GM21360 (cell line): Measurements from ENCODE around the gene TMEM201.
"Not testable (repeated sequence)": the region's sequence is repeated elsewhere in the genome, so short reads cannot be mapped to it uniquely, and the experiment has no call there.

Experiments used
- ATAC-seq: cut with Tn5 transposase; IDR thresholded peaks from one replicate; pipeline ENCODE4 v1.9.1; 2021; ENCODE audit warnings: mild to moderate bottlenecking, moderate library complexity; ENCODE audit not compliant: unreplicated experiment

TMEM201 gene, protein sequence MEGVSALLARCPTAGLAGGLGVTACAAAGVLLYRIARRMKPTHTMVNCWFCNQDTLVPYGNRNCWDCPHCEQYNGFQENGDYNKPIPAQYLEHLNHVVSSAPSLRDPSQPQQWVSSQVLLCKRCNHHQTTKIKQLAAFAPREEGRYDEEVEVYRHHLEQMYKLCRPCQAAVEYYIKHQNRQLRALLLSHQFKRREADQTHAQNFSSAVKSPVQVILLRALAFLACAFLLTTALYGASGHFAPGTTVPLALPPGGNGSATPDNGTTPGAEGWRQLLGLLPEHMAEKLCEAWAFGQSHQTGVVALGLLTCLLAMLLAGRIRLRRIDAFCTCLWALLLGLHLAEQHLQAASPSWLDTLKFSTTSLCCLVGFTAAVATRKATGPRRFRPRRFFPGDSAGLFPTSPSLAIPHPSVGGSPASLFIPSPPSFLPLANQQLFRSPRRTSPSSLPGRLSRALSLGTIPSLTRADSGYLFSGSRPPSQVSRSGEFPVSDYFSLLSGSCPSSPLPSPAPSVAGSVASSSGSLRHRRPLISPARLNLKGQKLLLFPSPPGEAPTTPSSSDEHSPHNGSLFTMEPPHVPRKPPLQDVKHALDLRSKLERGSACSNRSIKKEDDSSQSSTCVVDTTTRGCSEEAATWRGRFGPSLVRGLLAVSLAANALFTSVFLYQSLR

DNA sequence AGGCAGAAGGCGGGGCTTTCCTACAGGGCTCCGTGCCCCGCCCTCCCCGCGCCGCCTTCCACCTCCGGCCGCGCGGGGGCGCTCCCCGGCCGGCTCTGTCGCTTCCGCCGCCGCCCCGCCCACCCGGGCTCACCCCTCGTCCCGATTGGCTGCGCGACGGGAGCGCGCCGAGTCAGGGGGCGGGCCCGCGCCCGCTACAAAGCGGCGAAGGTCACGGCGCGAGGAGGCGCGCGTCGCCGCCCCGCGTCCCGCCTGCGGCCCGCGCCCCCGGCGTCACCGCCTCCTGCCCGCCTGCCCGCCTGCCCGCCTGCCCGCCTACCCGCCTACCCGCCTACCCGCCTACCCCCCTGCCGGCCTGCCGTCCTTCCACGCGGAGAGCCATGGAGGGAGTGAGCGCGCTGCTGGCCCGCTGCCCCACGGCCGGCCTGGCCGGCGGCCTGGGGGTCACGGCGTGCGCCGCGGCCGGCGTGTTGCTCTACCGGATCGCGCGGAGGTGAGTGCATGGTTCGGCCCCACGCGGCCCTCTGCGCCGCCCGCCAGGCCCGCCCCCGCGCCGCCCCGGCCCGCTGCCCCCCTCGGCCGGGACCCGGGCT lies at the start of gene TMEM201:
Gene TMEM201, plus strand, starts transcription at position 361 of the 593 bp plus-strand sequence. Its CDS starts 20 bp downstream, at position 381.
- ATAC-seq = peak; percentile 70

DNA sequence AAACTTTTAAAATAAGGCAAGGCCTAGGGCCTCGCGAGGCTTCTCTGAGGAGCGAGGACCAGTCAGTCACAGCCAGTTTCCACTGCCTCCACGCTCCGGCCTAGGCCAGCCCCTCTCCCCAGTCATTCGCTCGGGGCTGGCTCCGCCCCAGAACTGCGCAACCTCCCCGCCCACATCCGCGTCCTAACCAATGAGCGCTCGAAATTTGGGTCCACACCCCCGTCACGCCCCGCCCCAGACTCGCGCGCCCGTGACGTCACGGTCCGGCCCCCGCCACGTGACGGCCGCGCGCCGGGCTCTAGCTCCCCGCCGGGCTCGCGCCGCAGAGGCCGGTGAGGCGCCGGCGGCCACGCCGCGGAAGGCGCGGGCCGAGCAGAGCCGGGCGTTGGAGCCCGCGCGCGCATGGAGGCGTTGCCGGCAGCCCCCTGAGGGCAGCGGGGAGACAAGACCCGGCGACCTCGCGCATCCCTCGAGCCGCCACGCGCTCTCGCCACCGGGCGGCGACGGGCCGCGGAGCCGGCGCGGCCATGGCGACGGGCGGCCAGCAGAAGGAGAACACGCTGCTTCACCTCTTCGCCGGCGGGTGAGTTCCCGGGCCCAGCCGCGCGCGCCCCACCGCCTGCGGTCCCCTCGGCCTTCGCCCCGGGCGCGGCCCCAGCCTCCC lies 49.4 kb upstream of the TMEM201 start, which contains the start of gene SLC25A33:
Gene SLC25A33, plus strand, starts transcription at position 301 of the 664 bp plus-strand sequence. Its CDS starts 227 bp downstream, at position 528.
- peak; percentile 90 for ATAC-seq

DNA sequence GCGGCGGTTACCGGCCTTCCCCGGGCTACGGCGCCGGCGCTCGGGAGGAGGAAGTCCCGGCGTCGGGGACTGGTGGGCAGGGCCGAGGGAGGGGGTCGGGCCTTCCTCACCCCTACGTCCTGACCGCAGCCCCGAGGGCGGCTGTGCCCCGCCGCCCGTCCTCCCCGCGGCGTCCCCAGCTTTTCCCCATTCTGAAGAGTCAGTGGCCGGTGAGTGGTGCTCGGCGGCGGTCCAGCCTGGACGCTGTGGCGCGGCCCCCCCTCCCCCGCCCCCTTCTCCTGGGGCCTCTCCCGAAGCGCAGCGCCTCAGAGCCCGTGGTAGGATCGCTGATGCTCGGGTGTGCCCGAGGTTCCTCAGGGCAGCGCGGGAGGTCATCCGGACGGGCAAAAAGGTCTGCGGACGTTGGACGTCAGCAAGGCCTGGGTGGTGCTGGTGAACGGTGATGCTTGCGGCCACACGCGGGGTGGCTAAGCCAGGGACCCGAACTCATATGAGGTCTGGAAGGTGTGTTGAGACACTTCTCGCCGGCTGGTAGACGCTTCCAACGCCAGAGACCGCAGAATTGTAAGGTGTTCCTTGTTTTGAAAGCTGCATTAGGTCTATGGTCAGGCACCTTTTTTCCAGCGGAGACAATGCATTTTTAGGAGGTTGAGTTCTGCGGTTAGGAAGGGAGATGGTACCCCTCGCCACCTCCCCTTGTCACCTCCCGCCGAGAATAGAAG lies 48.7 kb upstream of the TMEM201 start:
- ATAC-seq = peak; percentile 48

DNA sequence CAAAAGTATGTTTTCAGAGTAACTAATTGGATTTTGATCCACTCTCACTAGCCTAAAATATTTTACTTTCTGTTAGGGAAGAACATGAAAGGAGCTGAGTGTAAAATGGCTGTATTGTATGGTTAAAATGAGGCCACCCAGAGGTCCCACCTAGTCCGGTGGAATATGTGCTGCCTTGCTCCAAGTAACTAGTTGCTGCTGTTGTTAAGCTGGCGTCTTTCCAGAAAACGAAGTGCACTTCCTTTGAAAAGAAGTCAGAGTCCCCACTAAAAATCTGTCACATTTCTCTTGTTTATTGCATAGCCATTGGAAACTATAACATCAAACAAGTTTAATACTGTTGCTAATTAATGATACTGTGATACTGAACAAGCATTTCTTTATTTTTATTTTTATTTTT lies 46.3 kb upstream of the TMEM201 start:
- no peak for ATAC-seq

DNA sequence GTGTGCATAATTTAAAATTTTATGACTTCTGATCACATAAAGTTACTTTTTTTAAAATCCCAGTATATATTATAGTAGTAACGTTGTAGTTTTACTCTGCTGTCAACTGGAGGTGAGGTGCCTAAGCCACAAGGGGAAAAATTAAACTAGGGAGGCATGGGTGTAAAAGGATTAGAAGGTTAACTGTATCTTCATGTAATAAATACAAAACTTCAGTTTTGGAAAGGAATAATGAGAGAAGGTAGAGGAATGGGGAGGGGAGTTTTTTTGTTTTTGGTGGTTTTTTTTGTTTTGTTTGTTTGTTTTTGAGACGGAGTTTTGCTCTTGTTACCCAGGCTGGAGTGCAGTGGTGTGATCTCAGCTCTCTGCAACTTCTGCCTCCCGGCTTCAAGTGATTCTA lies 43.8 kb upstream of the TMEM201 start:
- no peak for ATAC-seq

DNA sequence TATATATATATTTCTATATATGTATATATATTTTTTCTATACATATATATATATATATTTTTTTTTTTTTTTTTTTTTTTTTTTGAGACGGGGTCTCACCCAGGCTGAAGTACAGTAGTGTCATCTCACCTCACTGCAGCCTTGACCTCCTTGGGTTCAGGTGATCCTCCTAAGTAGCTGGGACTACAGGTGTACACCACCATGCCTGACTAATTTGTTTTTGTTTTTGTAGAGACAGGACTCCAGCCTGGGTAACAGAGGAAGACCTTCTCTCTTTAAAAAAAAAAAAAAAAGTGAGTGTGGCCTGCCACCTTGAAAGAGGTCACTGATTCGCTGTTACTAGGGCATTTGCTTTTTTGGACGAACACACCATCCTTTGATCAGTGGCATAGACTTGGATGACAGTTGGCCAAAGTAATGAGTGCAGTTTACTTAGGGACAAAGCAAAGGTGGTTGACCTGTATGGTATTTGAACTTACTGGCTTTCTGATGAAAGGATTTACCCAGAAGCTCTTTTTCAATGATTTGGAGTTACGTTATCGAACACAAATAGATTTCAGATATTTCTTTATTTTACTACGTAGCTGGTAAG lies 38.7 kb upstream of the TMEM201 start:
- no peak for ATAC-seq

DNA sequence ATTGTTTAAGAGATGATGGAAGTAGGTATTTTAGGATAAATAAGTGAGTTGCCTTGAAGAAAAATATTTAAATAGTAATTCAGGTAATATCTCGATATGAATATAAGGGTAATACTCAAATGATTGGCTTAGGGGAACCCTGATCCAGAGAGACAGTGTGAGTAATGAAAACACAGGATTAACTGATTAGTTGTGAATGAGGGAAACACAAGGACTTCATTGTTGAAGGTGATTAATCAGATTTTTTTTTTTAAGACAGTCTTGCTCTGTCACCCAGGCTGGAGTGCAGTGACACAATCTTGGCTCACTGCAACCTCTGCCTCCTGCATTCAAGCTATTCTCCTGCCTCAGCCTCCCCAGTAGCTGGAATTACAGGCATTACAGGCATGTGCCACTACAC lies 36.7 kb upstream of the TMEM201 start:
- ATAC-seq = no peak

DNA sequence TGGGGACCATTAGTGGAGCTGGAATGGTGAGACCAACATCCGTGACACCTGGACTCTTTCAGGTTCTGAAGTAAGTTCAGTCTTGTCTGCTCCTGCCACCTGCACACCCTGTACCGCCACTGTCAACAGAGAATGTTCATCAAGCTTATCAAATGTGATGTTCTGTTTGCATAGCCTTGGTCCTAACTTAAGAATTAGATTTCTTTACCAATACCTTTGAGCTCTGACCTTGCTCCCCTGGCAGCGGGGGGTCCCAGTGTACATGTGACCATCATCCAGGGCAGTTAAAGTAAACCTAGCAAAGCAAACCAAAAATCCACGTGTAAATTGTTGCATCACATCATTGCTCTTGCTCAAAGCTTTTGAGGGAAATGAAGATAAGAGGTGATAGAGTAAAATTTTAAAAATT lies 35.0 kb upstream of the TMEM201 start:
- ATAC-seq = no peak

DNA sequence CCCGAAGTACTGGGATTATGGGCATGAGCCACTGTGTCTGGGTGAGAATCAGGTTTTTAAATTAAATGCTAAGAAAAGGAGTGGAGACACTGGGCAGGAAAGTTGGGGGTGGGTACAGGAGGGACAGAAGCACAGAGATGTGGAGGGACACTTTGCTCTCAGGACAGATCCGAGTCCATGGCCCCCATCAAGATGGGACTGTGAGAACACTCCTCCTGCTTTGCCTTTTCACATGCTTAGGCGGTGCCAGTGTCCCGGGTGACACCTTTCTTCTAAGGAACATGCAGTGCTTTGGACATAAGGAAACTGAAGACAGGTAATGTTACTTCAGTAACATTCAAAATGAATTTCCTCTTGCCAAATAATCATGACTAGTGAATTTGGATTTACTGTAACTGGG lies 32.8 kb upstream of the TMEM201 start:
- ATAC-seq = no peak

DNA sequence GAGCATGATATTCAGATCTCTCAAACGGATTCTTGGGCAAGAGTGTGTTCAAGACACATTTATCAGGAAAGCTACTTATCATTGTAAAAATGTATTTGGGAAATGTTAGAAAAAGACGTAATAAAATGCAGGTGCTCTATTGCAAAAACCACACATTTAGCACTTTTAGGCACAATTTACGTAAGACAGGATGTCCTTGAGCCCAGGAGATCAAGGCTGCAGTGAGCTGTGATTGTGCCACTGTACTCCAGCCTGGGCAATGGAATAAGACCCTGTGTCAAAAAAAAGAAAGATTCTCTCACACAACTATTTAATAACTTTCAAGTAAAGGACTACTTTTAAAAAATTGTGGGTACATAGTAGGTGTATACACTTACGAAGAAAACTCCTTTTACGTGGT lies 31.1 kb upstream of the TMEM201 start:
- no peak for ATAC-seq

DNA sequence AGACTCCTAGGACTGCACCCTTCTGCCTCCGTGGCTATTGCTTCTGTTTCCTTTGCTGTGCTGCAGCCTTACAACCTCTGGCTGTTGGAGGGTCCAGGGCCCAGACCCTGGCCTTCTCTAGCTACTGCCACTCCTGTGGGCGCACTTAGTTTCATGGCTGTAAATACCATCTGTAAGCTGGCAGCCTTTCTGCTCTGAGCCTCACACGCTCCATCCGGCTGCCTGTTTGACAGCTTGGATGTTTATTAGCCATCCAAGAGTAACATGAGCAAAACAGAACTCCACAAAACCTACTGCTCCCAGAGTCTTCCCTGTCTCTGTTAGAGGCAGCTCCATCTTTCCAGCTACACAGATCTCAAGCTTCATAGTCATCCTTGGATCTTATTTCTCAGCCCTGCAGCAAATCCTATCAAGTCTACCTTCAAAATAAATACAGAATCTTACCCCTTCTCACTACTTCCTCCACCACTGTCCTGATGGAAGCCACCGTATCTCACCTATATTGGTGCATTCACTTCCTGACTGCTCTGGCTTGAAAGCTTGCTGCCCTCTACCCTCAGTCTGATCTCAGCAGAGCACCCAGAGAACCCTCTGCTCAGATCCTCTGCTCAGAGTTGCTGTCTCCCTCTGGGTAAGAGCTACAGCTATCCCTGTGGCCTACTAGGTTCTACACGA lies 30.3 kb upstream of the TMEM201 start:
- no peak for ATAC-seq

DNA sequence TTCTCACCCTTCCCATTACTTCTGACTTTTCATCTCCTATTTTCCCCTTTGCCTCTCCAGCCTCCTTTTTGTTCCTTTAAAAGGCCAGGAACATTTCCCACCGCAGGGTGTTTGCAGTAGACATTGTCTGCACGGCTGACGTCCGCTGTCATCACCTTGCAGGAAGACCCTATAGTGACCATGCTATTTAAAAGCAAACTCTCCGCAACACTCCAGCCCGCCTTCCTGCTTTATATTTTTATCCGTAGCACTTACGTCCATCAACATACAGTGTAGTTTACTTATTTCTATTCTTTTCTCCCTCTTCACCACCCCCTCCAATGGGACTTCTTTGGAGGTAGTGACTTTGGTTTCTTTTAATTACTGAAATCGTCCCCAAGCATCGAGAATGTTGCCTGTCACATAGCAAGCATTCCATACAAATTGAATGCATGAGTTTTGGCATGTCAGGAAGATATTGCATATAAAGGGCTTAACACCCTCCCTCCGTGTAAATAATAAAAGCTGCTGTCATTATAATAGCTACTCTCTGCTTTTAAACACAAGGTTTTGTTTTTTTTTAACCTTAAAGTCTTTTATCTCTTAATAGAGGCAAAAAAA lies 29.7 kb upstream of the TMEM201 start:
- no peak for ATAC-seq

DNA sequence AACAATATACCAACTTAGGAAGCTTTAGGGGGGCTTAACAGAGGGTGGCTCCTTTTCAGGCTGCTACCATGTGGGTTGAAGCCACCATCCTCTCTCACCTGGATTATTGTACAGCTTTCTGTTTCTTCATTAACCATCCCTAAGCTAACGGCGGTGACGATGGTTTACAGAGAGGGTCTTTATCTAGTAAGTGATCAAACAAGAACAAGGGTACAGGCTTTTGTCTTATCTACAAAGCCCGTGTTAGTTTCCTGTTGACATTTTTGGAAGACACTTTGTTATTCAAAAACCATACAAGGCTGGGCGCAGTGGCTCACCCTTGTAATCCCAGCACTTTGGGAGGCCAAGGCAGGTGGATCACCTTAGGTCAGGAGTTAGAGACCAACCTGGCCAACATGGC lies 29.0 kb upstream of the TMEM201 start:
- ATAC-seq = no peak

DNA sequence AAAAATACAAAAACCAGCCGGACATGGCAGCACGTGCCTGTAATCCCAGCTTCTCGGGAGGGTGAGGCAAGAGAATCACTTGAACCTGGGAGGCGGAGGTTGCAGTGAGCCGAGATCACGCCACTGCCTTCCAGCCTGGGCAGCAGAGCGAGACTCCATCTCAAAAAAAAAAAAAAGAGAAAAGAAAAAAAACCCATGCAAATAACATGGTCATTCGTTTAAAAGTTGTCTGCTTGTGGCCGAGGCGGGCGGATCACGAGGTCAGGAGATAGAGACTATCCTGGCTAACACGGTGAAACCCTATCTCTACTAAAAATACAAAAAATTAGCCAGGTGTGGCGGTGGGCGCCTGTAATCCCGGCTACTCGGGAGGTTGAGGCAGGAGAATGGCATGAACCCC lies 28.6 kb upstream of the TMEM201 start:
- not testable (repeated sequence) for ATAC-seq

DNA sequence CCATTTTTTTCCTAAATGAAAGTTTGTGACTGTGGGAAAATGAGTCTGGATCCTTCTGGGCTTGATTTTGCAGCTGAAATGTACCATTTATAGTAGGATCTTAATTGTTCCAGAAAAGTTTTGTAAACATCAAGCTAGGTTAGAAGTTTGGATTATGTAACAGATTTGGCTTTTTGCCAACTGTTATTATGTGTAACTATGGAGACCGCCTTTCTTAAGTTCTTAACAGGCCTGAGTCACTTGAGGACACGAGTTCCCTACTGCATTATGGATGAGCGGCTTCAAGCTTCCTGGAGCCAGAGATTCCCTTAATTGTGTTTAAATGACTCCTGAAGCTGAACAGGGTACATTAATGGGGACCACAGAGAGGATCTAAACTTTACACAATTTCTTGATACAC lies 27.3 kb upstream of the TMEM201 start:
- no peak for ATAC-seq

DNA sequence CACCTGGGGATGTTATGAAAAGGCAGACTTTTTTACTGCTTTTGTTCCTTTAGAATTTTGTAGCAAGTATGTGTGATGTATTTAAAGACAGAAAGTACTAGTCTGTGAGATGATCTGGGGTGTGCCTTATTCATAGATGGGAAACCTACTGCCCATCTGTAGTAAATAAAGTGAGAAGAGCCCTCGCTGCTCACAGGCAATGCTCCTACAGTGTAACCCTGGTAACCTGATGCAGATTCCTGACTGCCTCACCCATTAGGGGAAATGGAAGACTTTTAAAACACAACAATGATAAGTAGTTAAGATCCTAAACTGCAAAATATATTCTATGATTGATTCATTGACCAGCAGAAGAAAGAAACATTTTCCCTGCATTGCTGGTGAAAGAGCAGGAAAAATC lies 19.4 kb upstream of the TMEM201 start:
- no peak for ATAC-seq

DNA sequence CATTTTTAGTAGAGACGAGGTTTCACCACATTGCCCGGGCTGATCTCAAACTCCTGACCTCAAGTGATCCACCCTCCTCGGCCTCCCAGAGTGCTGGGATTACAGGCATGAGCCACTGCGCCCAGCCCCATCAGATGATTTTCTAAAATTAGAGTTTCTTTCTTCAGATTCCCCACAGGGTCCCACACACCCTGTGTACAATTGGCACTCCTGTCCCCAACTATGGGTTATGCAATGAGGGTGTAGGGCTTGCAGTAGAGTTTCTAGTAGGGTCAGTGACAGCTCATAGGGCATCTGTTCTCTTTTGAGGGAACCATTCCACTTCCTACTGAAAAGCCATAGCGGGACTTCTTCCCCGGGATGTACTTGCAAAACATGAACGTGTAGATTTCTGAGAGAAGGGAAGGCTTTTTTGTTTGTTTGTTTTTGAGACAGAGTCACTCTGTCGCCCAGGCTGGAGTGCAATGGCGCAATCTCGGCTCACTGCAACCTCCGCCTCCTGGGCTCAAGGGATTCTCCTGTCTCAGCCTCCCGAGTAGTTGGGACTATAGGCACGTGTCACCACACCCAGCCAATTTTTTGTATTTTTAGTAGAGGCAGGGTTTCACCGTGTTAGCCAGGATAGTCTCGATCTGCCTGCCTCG lies 17.7 kb upstream of the TMEM201 start:
- not testable (repeated sequence) for ATAC-seq

DNA sequence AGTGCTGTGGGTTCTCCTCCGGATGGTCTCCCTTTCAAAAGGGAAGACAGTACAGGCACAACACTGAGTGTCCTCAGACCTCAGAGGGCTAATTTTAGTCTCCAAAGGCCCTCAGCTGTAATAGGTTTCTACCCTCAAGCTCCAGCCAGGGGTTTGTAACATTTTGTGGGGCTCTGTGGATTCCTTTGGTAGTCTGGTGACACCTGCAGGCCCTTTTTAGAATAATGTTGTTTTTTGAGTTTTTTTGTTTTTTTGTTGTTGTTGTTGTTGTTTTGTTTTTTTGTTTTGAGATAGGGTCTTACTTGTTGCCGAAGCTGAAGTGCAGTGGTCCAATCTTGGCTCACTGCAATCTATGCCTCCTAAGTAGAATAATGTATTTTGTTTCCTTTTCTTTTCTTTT lies 15.0 kb upstream of the TMEM201 start:
- ATAC-seq = no peak

DNA sequence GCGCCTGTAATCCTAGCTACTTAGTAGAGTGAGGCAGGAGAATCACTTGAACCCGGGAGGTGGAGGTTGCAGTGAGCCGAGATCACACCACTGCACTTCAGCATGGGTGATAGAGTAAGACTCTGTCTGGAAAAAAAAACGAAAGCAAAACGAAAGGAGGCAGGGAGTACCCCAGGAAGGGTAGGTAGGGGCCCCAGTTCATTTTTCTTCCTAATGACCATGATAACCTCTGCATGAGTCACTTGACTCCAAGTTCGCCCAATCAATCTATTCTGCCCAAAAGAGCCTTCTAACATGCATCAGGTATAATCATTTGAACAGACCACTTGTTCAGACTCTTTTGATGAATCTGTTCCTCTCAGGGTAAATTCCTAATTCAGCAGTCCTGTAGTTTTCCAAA lies 13.2 kb upstream of the TMEM201 start:
- no peak for ATAC-seq
